Smooth muscle cell (in vitro differentiated cells): ENCODE measurements around the gene DHRS7. TPM values are rescaled to one million over a fixed set of nuclear protein-coding genes. Genes with fewer than 3 reads are reported as not detected.

Experiments used
- DNase-seq: peaks from one replicate; lab custom pipeline; 2025; ENCODE audit not compliant: unreplicated experiment; lab: John Stamatoyannopoulos, UW
- H2AFZ ChIP-seq: fragments of 200-600 bp; sonication (generic); 2 replicates; pipeline ENCODE4 v1.6.0; 2016; ENCODE audit warnings: antibody characterized with exemption, low read depth, mild to moderate bottlenecking
- H3F3A ChIP-seq: fragments of 200-600 bp; sonication (generic); 2 replicates; pipeline ENCODE4 v1.6.0; 2017; ENCODE audit warnings: antibody characterized with exemption, low read depth
- H3K27ac ChIP-seq: fragments of 200-600 bp; sonication (generic); 2 replicates; pipeline ENCODE4 v1.5.1; 2016; ENCODE audit warnings: low read depth, mild to moderate bottlenecking
- H3K27me3 ChIP-seq: fragments of 200-600 bp; sonication (generic); 2 replicates; pipeline ENCODE4 v1.6.1; 2016; ENCODE audit warnings: low read depth, mild to moderate bottlenecking
- H3K36me3 ChIP-seq: fragments of 200-600 bp; sonication (generic); 2 replicates; pipeline ENCODE4 v1.5.1; 2016; ENCODE audit warnings: low read depth
- H3K4me1 ChIP-seq: fragments of 200-600 bp; sonication (generic); 2 replicates; pipeline ENCODE4 v1.5.1; 2016; ENCODE audit warnings: low read depth
- H3K4me2 ChIP-seq: fragments of 200-600 bp; sonication (generic); 2 replicates; pipeline ENCODE4 v1.6.0; 2016; ENCODE audit warnings: mild to moderate bottlenecking
- H3K4me3 ChIP-seq: fragments of 200-600 bp; sonication (generic); 2 replicates; pipeline ENCODE4 v1.5.1; 2016; ENCODE audit warnings: mild to moderate bottlenecking
- H3K79me2 ChIP-seq: fragments of 200-600 bp; sonication (generic); 2 replicates; pipeline ENCODE4 v1.6.0; 2016; ENCODE audit warnings: low read depth, mild to moderate bottlenecking
- H3K9ac ChIP-seq: fragments of 200-600 bp; sonication (generic); 2 replicates; pipeline ENCODE4 v1.6.0; 2016; ENCODE audit warnings: low read depth
- H3K9me3 ChIP-seq: fragments of 200-600 bp; sonication (generic); replicated peaks from 2 replicates; pipeline ENCODE4 v1.5.1; 2016; ENCODE audit warnings: low read depth
- H4K20me1 ChIP-seq: fragments of 200-600 bp; sonication (generic); 2 replicates; pipeline ENCODE4 v1.6.0; 2016; ENCODE audit warnings: low read depth
- WGBS: methylation state at CpG from one replicate; pipeline ENCODE4 v1.1.7; 2016; ENCODE audit warnings: low lambda C conversion rate; 5-methylcytosine and 5-hydroxymethylcytosine counted together
- polyA plus RNA-seq: library from polyadenylated mRNA; unstranded; fragments of >200 nt; fragmentation: Nextera tagmentation; extraction: Ambion mirVana; gene quantifications from 2 replicates; pipeline ENCODE4 v1.2.1, GENCODE V29; 2016
- total RNA-seq: library from RNA; depleted of rRNA; stranded (reverse); fragments of >200 nt; gene quantifications from 2 replicates; pipeline ENCODE4 v1.2.3, GENCODE V29; 2014
- TF ChIP-seq, protein P1 (sequence below): fragments of 200-600 bp; sonication (generic); IDR thresholded peaks from 2 replicates; pipeline ENCODE4 v1.5.1; 2017; ENCODE audit warnings: borderline replicate concordance, mild to moderate bottlenecking, antibody characterized with exemption; ENCODE audit not compliant: insufficient read depth, poor library complexity, severe bottlenecking

The DHRS7 gene
- total and polyA plus RNA-seq, 2 experiments from 2014 or later: 74.8 to 88.6 TPM

GRCh38 chr14:60184146-60184904 lies 19.1 kb upstream of the DHRS7 start:
- H2AFZ ChIP-seq: peak overlapping the region; percentile 86

DNA sequence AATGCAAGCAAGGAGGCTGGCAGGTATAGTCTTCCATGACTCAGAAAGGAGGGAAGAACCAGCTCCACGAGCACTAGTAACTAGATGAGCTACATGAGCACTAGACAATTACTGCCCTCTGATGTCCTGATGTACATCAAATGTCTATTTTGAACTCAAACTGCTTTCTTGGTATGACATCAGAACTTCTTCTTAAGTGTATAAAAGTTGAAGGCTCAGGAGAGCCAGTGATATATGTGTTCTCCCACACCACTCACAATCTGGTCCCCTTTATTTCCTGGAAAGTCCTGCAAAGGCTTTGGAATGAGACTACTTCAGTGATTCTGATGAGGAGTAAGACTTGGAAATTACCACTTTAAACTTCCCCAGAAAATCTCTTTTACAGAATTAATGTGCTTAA lies 18.5 kb upstream of the DHRS7 start:
- TF ChIP-seq, protein P1, sequence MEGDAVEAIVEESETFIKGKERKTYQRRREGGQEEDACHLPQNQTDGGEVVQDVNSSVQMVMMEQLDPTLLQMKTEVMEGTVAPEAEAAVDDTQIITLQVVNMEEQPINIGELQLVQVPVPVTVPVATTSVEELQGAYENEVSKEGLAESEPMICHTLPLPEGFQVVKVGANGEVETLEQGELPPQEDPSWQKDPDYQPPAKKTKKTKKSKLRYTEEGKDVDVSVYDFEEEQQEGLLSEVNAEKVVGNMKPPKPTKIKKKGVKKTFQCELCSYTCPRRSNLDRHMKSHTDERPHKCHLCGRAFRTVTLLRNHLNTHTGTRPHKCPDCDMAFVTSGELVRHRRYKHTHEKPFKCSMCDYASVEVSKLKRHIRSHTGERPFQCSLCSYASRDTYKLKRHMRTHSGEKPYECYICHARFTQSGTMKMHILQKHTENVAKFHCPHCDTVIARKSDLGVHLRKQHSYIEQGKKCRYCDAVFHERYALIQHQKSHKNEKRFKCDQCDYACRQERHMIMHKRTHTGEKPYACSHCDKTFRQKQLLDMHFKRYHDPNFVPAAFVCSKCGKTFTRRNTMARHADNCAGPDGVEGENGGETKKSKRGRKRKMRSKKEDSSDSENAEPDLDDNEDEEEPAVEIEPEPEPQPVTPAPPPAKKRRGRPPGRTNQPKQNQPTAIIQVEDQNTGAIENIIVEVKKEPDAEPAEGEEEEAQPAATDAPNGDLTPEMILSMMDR: no peak
- H3K4me2 ChIP-seq: peak overlapping the region; percentile 87
- no peaks in the 10 kb centered on the region for H3K4me1 ChIP-seq
- no peaks in the 10 kb centered on the region for H3K36me3 ChIP-seq
- no peaks in the 10 kb centered on the region for H4K20me1 ChIP-seq
- H3K27ac ChIP-seq: no peak overlapping the region
- no peaks in the 10 kb centered on the region for H3K79me2 ChIP-seq
- peak overlapping the region; percentile 86 for H2AFZ ChIP-seq
- H3K9ac ChIP-seq: peak overlapping the region; percentile 36
- no peaks in the 10 kb centered on the region for H3K9me3 ChIP-seq
- H3K27me3 ChIP-seq: no peaks in the 10 kb centered on the region
- WGBS: 46% methylated on average over 1 of the region's 1 CpG
- peak overlapping the region; percentile 54 for H3K4me3 ChIP-seq
- DNase-seq: no peak
- H3F3A ChIP-seq: no peaks in the 10 kb centered on the region

More at GRCh38 chr14:60184146-60184904, 19.1 kb upstream of the DHRS7 start:
- Histone ChIP-seq H3K9ac (peak overlapping the region; percentile 36), H3K9me3 (no peaks in the 10 kb centered on the region), H4K20me1 (no peaks in the 10 kb centered on the region), H3K4me2 (peak overlapping the region; percentile 87), H3K36me3 (no peaks in the 10 kb centered on the region), H3K4me3 (peak overlapping the region; percentile 54), H3F3A (no peaks in the 10 kb centered on the region), H3K27ac (no peak overlapping the region), H3K4me1 (no peaks in the 10 kb centered on the region), H3K79me2 (no peaks in the 10 kb centered on the region), H3K27me3 (no peaks in the 10 kb centered on the region)
- no peak for DNase-seq
- 8% methylated on average over 5 of the region's 5 CpGs for WGBS
- TF ChIP-seq, protein P1: peak; percentile 89

GRCh38 chr14:60183138-60183537 lies 17.9 kb upstream of the DHRS7 start:
- no peaks in the 10 kb centered on the region for H3K36me3 ChIP-seq
- H3K27me3 ChIP-seq: no peaks in the 10 kb centered on the region
- H3K27ac ChIP-seq: no peak overlapping the region
- H3K4me1 ChIP-seq: no peaks in the 10 kb centered on the region
- no peaks in the 10 kb centered on the region for H3F3A ChIP-seq
- H3K4me3 ChIP-seq: no peak overlapping the region
- no peaks in the 10 kb centered on the region for H3K79me2 ChIP-seq
- no peak for DNase-seq
- TF ChIP-seq, protein P1: no peak
- H3K9me3 ChIP-seq: no peaks in the 10 kb centered on the region
- H2AFZ ChIP-seq: peak overlapping the region; percentile 86
- 92% methylated on average over 3 of the region's 3 CpGs for WGBS
- H4K20me1 ChIP-seq: no peaks in the 10 kb centered on the region
- H3K4me2 ChIP-seq: no peak overlapping the region
- no peak overlapping the region for H3K9ac ChIP-seq

DNA sequence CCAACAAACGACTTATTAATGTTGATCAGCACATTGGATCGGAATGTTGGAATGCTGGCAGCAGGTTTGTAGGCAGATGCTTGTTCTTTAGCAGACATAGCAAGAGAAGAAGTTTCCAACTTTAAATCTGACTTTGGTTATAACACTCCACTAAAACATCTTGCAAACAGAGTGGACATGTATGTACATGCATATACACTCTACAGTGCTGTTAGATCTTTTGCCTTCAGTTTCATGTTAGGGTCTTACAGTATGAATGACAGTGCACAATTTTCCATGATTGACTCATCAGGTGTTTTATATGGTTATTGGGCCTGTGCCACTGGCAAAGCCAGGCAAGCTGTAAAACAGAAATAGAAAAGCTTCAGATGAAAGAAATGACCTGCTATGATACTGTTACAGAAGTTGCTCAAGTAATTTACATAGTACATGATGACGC lies 14.3 kb upstream of the DHRS7 start:
- Histone ChIP-seq H2AFZ (no peak overlapping the region), H3K4me3 (no peak overlapping the region), H3K9ac (no peak overlapping the region), H3K4me2 (no peak overlapping the region), H3K4me1 (no peaks in the 10 kb centered on the region), H3K79me2 (no peaks in the 10 kb centered on the region), H4K20me1 (no peaks in the 10 kb centered on the region), H3K27ac (no peak overlapping the region), H3F3A (no peaks in the 10 kb centered on the region), H3K36me3 (no peaks in the 10 kb centered on the region), H3K9me3 (no peaks in the 10 kb centered on the region), H3K27me3 (no peaks in the 10 kb centered on the region)
- WGBS: 88% methylated on average over 3 of the region's 3 CpGs
- TF ChIP-seq, protein P1: no peak
- no peak for DNase-seq
